ENCODE measurements around the gene PPP6R3.

GRCh38 chr11:68535098-68535497 is 74.5 kb downstream of the PPP6R3 start:
- TF ChIP-seq CTCF (conservative IDR thresholded peaks at IDR 0.05) (no peak), EZH2 (IDR thresholded peaks at IDR 0.05; ENCODE audit: low read depth) (no peak)
